Stimulated activated memory B cell treated with anti-CD40 and anti-IgM and Interleukin-4, amounts not matched to agents 10 μg/mL and 1 μg/mL and 100 μg/mL, for 72 hours (primary cell): ENCODE results near the gene LPAR5.

Experiments used
- ATAC-seq: fragments of 150-1000 bp; cut with Tn5 transposase; 2 replicates; pipeline ENCODE4 v1.10.0; 2021
- H3K27ac Mint-ChIP-seq: one replicate; pipeline ENCODE4 v1.8.0; 2022; ENCODE audit warnings: mild to moderate bottlenecking, mixed read lengths
- H3K27me3 Mint-ChIP-seq: one replicate; pipeline ENCODE4 v1.8.0; 2022; ENCODE audit warnings: mixed read lengths
- H3K36me3 Mint-ChIP-seq: one replicate; pipeline ENCODE4 v1.8.0; 2022; ENCODE audit warnings: mixed read lengths
- H3K4me1 Mint-ChIP-seq: one replicate; pipeline ENCODE4 v1.8.0; 2022; ENCODE audit warnings: mixed read lengths
- H3K4me3 Mint-ChIP-seq: one replicate; pipeline ENCODE4 v1.8.0; 2022; ENCODE audit warnings: mild to moderate bottlenecking, moderate library complexity, mixed read lengths
- H3K9me3 Mint-ChIP-seq: one replicate; pipeline ENCODE4 v1.8.0; 2022; ENCODE audit warnings: mixed read lengths

The LPAR5 gene

GRCh38 chr12:6569312-6569711 lies 66.4 kb downstream of the LPAR5 start:
- peaks cover 58% of the 10 kb centered on the region for H3K36me3 Mint-ChIP-seq
- no peak overlapping the region for H3K27ac Mint-ChIP-seq
- ATAC-seq: no peak
- H3K27me3 Mint-ChIP-seq: no peaks in the 10 kb centered on the region
- peaks cover 51% of the 10 kb centered on the region for H3K4me1 Mint-ChIP-seq
- peak overlapping the region; percentile 48 for H3K4me3 Mint-ChIP-seq
- no peaks in the 10 kb centered on the region for H3K9me3 Mint-ChIP-seq
